Duodenal mucosa (tissue), 2 donors: ENCODE data around the gene ASCL1.

Experiments
- H3K27ac ChIP-seq: one replicate; pipeline ENCODE4 v1.7.0; 2013; ENCODE audit warnings: low read depth, low read length
- H3K27me3 ChIP-seq, 2 donors: one replicate each; pipeline ENCODE4 v1.7.0; 2013; ENCODE audit warnings: low read length in 2 of 2, control low read depth in 1 of 2; ENCODE audit not compliant: insufficient read depth in 2 of 2, control insufficient read depth in 1 of 2
- H3K36me3 ChIP-seq, 2 donors: one replicate each; pipeline ENCODE4 v1.7.0; 2013; ENCODE audit warnings: low read length in 2 of 2, control low read depth in 1 of 2; ENCODE audit not compliant: insufficient read depth in 2 of 2, control insufficient read depth in 1 of 2
- H3K4me1 ChIP-seq, 2 donors: one replicate each; pipeline ENCODE4 v1.7.0; 2013; ENCODE audit warnings: low read length in 2 of 2, control low read depth in 1 of 2; ENCODE audit not compliant: insufficient read depth in 2 of 2, control insufficient read depth in 1 of 2
- H3K4me3 ChIP-seq, 2 donors: one replicate each; pipeline ENCODE4 v1.7.0; 2013; ENCODE audit warnings: low read length in 2 of 2, low read depth in 1 of 2
- H3K9ac ChIP-seq, 2 donors: one replicate each; pipeline ENCODE4 v1.7.0; 2013; ENCODE audit warnings: low read length in 2 of 2, low read depth in 1 of 2
- H3K9me3 ChIP-seq, 2 donors: one replicate each; pipeline ENCODE4 v1.7.0; 2013; ENCODE audit warnings: low read length in 2 of 2, control low read depth in 1 of 2; ENCODE audit not compliant: control insufficient read depth in 1 of 2

The ASCL1 gene

DNA sequence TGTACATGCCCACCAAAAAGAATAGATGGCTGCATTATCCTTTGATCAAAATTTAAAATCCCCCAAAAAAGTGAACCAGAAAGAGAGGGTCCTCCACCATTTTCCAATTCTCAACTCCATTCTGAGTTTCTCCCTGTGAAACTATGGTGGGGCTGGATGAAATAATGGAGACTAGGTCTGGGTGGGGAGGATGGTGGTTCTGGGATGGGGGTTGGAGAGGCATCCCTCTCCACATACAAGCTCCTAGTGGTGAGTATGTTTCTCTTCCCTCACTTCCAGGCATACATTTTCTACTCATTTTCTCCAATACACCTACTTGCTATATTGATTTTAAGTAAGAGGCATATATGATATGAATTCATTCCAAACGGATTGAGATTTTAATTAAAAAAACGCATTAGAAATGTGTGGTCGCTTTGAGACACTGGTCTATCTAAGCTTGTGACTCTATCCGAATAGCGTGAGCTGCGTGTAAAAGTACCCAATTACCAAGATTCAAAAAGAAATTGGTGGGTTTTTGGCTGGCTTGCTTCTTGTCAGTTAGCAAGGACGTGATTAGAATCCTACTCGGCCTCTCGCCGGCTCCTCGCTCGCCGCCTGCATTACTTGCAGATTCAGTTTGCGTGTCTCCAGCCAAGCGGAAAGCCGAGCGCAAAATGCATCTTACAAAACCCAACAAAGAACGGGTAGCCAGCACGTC lies 3.4 kb downstream of the ASCL1 start:
- H3K4me1 ChIP-seq, result peaks cover 0 to 9% of the 10 kb centered on the region in 2 donors
- peaks cover 72 to 86% of the 10 kb centered on the region in 2 donors for H3K27me3 ChIP-seq
- no peak overlapping the region for H3K4me3 ChIP-seq
- peaks cover 0 to 4% of the 10 kb centered on the region in 2 donors for H3K9me3 ChIP-seq
- no peak overlapping the region for H3K9ac ChIP-seq
- H3K27ac ChIP-seq, result no peak overlapping the region
- H3K36me3 ChIP-seq, result no peaks in the 10 kb centered on the region

DNA sequence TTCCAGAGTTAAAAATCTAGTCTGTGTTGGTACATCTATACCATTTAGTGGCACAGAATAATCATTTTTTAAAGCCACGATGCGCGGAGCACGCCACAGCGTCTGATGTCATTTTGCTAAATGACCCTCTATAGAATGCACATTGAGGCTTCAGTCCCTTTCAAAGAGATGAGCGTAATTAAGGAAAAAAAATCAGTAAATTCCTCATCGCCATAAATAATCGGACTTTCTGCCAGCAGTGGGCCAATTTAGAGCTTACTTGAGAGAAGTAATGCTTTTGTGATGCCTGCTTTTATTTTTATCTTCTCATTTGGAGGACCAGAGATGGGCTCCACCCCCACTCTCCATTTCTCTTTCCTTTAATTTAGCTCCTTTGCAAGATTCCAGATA lies 4.0 kb downstream of the ASCL1 start:
- H3K27ac ChIP-seq, result no peak overlapping the region
- H3K9me3 ChIP-seq, result peaks cover 0 to 4% of the 10 kb centered on the region in 2 donors
- H3K27me3 ChIP-seq, result peaks cover 73 to 86% of the 10 kb centered on the region in 2 donors
- no peaks in the 10 kb centered on the region for H3K36me3 ChIP-seq
- no peak overlapping the region for H3K9ac ChIP-seq
- H3K4me3 ChIP-seq, result no peak overlapping the region
- peaks cover 0 to 9% of the 10 kb centered on the region in 2 donors for H3K4me1 ChIP-seq

DNA sequence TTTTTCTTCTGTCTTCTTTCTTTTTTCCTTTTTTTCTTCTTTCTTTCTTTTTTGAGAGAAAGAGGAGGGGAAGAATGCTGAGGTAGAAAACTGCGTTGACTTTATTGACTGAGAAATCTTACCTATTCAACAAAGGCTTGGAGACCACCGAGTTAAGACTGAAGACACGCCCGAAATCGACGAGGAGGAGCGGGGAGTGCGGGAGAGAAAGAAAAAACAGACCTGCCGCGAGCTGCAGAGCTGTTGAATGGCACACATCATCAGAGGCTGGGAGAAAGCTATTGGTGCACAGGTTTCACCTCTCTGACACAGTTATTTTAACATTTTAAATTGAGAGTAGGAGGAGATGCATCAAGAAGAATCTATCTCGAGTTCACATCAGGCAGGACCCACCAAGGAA lies 5.1 kb downstream of the ASCL1 start:
- Histone ChIP-seq H3K4me1 (peaks cover 0 to 9% of the 10 kb centered on the region in 2 donors), H3K9me3 (peaks cover 0 to 4% of the 10 kb centered on the region in 2 donors), H3K36me3 (no peaks in the 10 kb centered on the region), H3K27me3 (peaks cover 73 to 87% of the 10 kb centered on the region in 2 donors), H3K9ac (no peak overlapping the region), H3K27ac (no peak overlapping the region), H3K4me3 (no peak overlapping the region)

DNA sequence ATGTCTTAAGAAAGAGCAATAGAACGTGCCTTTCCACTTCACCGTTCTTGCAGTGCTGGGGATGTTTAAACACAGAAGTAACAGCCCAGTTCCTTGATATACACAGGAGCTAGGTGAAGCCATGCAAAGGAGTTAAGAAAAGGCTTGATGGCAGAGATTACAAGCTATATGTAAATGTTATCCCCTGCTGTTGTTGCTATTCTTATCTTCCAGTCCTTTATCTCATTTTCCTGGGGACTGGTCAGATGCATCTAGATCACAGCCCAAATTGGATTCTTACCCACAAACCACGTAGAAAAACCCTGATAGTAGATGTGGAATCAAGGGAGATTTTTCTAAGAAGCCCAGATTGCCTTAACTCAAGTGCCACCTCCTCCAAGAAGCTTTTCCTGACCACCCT lies 5.5 kb downstream of the ASCL1 start:
- Histone ChIP-seq H3K27me3 (peaks cover 73 to 87% of the 10 kb centered on the region in 2 donors), H3K36me3 (no peaks in the 10 kb centered on the region), H3K9ac (no peak overlapping the region), H3K4me3 (no peak overlapping the region), H3K27ac (no peak overlapping the region), H3K4me1 (peaks cover 0 to 5% of the 10 kb centered on the region in 2 donors), H3K9me3 (peaks cover 0 to 4% of the 10 kb centered on the region in 2 donors)

DNA sequence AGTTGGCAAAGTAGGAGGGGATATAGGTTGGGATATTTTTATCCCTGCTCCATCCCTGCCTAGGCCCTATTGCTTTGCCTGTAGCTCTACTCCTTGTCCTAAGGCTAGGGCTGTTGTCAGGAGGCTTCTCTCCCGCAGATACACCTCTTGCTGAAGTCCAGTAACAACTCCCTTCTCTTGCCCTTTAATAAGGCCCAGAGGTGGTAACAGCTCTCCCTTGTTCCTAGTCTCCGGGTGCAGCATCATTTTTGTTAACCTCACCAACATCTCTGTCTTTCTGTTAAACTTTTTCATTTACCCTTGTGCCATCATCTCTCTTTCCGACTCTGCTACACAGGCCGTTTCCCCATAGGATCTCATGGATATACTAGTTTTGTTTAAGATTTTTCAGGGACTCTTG lies 6.3 kb downstream of the ASCL1 start:
- H3K36me3 ChIP-seq, result no peaks in the 10 kb centered on the region
- H3K4me1 ChIP-seq, result peaks cover 0 to under 1% of the 10 kb centered on the region in 2 donors
- H3K27me3 ChIP-seq, result peaks cover 75 to 82% of the 10 kb centered on the region in 2 donors
- no peak overlapping the region for H3K4me3 ChIP-seq
- H3K9ac ChIP-seq, result no peak overlapping the region
- H3K27ac ChIP-seq, result no peak overlapping the region
- H3K9me3 ChIP-seq, result peaks cover 0 to 4% of the 10 kb centered on the region in 2 donors

DNA sequence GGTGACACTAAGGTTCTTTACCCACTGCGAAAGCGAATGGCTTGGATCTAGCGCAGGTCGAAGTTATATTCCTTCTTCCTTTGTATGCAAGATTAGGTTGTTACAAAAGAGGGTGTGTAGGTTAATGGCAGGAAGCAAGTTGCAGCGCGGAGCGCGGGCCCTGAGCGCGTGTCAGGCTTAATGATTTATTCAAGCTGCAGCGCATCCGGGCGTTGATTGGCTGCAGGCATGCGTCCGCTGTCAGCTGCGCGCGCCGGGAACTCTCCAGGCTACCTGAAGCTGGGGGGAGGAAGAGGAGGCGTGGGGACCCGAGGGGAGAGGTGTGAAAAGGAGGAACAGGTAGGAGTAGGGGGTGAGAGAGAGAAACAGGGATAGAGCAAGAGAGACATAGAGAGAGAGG lies 7.4 kb downstream of the ASCL1 start:
- H3K27me3 ChIP-seq, result peaks cover 67 to 72% of the 10 kb centered on the region in 2 donors

DNA sequence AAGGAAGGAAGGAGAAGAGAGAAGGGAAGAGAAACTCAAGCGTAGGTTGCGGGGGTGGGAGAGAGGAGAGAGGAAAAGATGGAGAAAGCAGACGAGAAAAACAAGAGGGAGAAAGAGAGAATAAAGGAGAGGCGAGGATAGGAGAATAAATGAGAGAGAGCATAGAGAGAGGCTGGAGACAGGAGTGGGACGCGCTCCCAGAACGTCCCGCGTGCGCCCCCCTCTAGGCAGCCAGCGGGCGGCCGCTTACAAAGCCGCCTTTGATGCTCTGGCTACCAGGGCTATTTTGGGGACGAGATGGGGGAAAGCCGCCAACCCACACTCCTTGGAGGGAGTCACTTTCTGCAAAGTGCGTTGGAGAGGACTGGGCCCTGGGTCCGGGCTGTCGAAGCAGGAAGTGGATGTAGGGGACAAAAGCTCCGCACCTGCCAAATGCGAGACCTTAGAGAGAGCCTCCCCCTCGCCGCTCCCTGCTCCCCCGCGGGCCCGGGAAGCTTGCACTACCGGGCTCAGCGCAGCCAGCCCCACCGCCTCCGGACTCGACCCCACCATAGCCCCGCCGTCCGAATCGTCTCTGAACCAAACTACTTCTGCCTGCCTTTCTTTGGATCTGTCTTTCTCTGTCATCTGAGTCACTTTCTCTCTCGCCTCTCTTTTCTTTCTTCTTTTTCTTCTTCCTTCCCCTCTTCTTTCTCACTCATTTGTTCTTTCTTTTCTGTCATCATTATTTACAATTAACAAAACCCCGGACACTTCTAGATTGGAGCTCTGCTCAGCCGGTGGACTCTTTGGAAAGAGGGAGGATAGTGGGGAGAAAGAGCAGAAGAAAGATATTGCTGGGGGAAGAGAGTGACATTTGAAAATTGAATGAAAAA lies 8.0 kb downstream of the ASCL1 start:
- H3K9me3 ChIP-seq, result peaks cover 0 to 4% of the 10 kb centered on the region in 2 donors
- no peak overlapping the region for H3K9ac ChIP-seq
- peaks cover 66 to 69% of the 10 kb centered on the region in 2 donors for H3K27me3 ChIP-seq
- no peak overlapping the region for H3K4me3 ChIP-seq
- H3K4me1 ChIP-seq, result no peaks in the 10 kb centered on the region
- no peak overlapping the region for H3K27ac ChIP-seq
- H3K36me3 ChIP-seq, result no peaks in the 10 kb centered on the region

More for the DNA sequence above, 7.4 kb downstream of the ASCL1 start:
- no peak overlapping the region for H3K9ac ChIP-seq
- no peaks in the 10 kb centered on the region for H3K4me1 ChIP-seq
- H3K36me3 ChIP-seq, result no peaks in the 10 kb centered on the region
- H3K27ac ChIP-seq, result no peak overlapping the region
- no peak overlapping the region for H3K4me3 ChIP-seq
- H3K9me3 ChIP-seq, result peaks cover 0 to 4% of the 10 kb centered on the region in 2 donors

DNA sequence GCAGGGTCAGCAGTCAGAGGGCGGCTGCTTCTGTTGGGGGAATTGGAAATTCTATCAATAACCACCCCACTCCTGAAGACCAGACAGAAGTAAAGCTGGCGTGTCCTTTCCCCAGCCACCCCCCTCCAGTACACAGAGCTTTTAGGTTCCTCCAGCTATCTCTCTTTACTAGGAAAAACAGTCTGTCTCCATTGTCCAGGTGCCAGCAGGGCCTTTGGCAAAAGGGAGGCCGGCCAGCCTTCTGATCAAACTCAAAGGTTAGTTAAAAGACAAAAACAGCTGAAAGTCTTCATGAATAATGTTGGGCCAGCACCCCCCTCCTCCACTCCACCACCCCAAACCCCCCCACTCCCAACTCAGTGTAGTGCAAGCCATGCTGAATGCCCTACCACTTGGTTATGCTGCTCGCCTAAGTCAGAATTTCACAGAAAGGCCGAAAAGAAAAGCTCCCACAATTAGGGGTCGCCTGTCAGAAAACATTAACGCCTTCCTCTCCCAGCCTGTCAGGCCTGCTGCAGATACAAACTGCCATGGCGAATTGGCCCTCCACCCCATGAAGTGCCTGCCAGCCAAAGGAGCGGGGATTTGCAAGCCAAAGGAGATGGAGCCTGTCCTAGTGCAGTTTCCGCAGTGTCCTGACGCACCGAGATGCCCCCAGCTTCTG lies 8.9 kb downstream of the ASCL1 start:
- H3K27me3 ChIP-seq, result peaks cover 61 to 64% of the 10 kb centered on the region in 2 donors
- no peak overlapping the region for H3K4me3 ChIP-seq
- no peaks in the 10 kb centered on the region for H3K36me3 ChIP-seq
- H3K4me1 ChIP-seq, result no peaks in the 10 kb centered on the region
- no peak overlapping the region for H3K27ac ChIP-seq
- H3K9me3 ChIP-seq, result peaks cover 0 to 4% of the 10 kb centered on the region in 2 donors
- no peak overlapping the region for H3K9ac ChIP-seq

DNA sequence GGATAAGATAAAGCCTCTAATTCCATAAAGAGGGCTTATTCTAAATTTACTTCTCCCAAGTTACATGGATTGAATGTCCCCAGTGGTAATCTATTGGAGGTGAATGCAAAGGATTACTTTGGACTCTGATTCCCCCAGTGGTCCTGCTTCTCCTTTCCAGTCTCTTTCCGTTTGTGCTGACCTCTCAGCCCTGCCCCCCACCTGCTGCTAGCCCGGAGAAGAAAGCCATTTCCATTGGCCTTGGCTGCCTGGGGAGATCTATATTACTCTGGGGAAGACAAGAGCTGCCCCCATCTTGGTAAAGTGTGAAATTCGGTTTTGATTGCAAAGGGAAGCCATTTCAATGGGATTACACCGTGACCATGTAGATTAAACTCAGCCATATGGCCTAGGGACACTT lies 13.3 kb downstream of the ASCL1 start:
- H3K36me3 ChIP-seq, result no peaks in the 10 kb centered on the region
- H3K4me3 ChIP-seq, result no peak overlapping the region
- H3K27me3 ChIP-seq, result peaks cover 24 to 25% of the 10 kb centered on the region in 2 donors
- H3K4me1 ChIP-seq, result no peaks in the 10 kb centered on the region
- H3K27ac ChIP-seq, result no peak overlapping the region
- no peak overlapping the region for H3K9ac ChIP-seq
- H3K9me3 ChIP-seq, result no peaks in the 10 kb centered on the region

DNA sequence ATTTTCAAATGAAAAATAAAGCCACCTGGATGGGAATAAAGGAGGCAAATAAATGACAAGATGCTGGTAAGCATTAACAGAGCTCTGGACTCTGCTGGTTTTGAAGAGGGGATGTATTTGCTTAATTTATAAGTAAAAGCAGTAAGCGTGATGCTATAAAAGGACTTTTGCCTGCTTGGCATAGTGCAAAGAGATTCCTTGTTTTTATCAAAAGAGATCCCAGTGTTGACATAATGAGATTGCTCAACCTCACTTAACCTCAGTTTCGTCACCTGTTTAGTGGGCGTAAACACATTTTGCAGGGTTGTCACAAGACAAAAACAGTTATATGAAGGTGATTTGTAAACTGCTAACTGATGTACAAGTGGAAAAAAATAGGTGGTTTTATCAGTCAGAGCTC lies 13.8 kb downstream of the ASCL1 start:
- H3K4me1 ChIP-seq, result no peaks in the 10 kb centered on the region
- H3K27ac ChIP-seq, result no peak overlapping the region
- no peak overlapping the region for H3K9ac ChIP-seq
- H3K9me3 ChIP-seq, result no peaks in the 10 kb centered on the region
- H3K27me3 ChIP-seq, result peaks cover 20 to 21% of the 10 kb centered on the region in 2 donors
- no peaks in the 10 kb centered on the region for H3K36me3 ChIP-seq
- no peak overlapping the region for H3K4me3 ChIP-seq
